ENCODE data around the gene SLC22A3. TPM values are rescaled to one million over a fixed set of nuclear protein-coding genes. Genes with fewer than 3 reads are reported as not detected.

SLC22A3 gene
- total RNA-seq, 4 donors from 2014 or later = 16.1 to 39.2 (median 28.1) TPM

GRCh38 chr6:160333841-160334240, 14.3 kb upstream of the SLC22A3 start:
- Histone ChIP-seq H3K4me3 (no peak overlapping the region), H3K27ac (no peak overlapping the region), H3K27me3 (no peaks in the 10 kb centered on the region), H3K4me1 (no peaks in the 10 kb centered on the region), H3K36me3 (no peaks in the 10 kb centered on the region), H3K9me3 (no peaks in the 10 kb centered on the region)
- intact Hi-C loops (cut with DNase I; ENCODE audit: low total_unique reads) = no loop called here
- TF ChIP-seq CTCF (IDR thresholded peaks at IDR 0.05) (no peak), POLR2A (IDR thresholded peaks at IDR 0.05) (no peak)
- DNase-seq = no peak

GRCh38 chr6:160336200-160336599, 12.0 kb upstream of the SLC22A3 start:
- H3K4me3 ChIP-seq = no peak overlapping the region

GRCh38 chr6:160337301-160337700, 10.9 kb upstream of the SLC22A3 start:
- DNase-seq = no peak
- intact Hi-C loops (cut with DNase I; ENCODE audit: low total_unique reads) = no loop called here

More at GRCh38 chr6:160336200-160336599, 12.0 kb upstream of the SLC22A3 start:
- intact Hi-C loops (cut with DNase I; ENCODE audit: low total_unique reads) = no loop called here
- H3K27ac ChIP-seq = no peak overlapping the region
- H3K4me1 ChIP-seq = no peaks in the 10 kb centered on the region
- H3K9me3 ChIP-seq = no peaks in the 10 kb centered on the region
- H3K27me3 ChIP-seq = no peaks in the 10 kb centered on the region
- DNase-seq = no peak
- TF ChIP-seq CTCF (IDR thresholded peaks at IDR 0.05) (no peak), POLR2A (IDR thresholded peaks at IDR 0.05) (no peak)
- H3K36me3 ChIP-seq = no peaks in the 10 kb centered on the region

GRCh38 chr6:160337991-160338390, 10.2 kb upstream of the SLC22A3 start:
- no peaks in the 10 kb centered on the region for H3K36me3 ChIP-seq
- no peaks in the 10 kb centered on the region for H3K9me3 ChIP-seq
- intact Hi-C loops (cut with DNase I; ENCODE audit: low total_unique reads) = no loop called here
- no peak overlapping the region for H3K4me3 ChIP-seq
- DNase-seq = no peak
- H3K4me1 ChIP-seq = no peaks in the 10 kb centered on the region
- H3K27ac ChIP-seq = no peak overlapping the region
- TF ChIP-seq CTCF (IDR thresholded peaks at IDR 0.05) (no peak), POLR2A (IDR thresholded peaks at IDR 0.05) (no peak)
- H3K27me3 ChIP-seq = no peaks in the 10 kb centered on the region

More at GRCh38 chr6:160337301-160337700, 10.9 kb upstream of the SLC22A3 start:
- H3K9me3 ChIP-seq = no peaks in the 10 kb centered on the region
- H3K36me3 ChIP-seq = no peaks in the 10 kb centered on the region
- TF ChIP-seq CTCF (IDR thresholded peaks at IDR 0.05) (no peak), POLR2A (IDR thresholded peaks at IDR 0.05) (no peak)
- H3K27me3 ChIP-seq = no peaks in the 10 kb centered on the region
- no peak overlapping the region for H3K4me3 ChIP-seq
- no peak overlapping the region for H3K27ac ChIP-seq
- no peaks in the 10 kb centered on the region for H3K4me1 ChIP-seq

DNA sequence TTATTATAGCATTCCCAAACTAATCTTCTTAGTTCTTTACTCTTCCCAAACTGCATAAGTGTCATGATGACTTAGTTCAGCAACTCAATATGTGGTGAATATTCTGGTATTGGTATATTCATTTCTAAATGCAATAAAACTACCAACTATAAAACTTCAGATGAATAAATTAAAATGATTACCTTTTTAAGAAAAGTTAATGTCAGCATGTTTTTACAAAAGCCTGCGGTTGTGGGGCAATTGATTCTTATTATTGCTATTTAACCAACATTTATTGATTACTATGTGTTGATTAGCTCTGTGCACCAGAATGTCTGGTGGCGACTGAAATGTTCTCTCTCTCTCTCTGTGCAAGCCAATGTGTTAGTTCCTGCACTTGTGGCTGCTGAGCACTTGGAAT, 5.0 kb upstream of the SLC22A3 start:
- TF ChIP-seq POLR2A (IDR thresholded peaks at IDR 0.05) (no peak), CTCF (IDR thresholded peaks at IDR 0.05) (no peak)
- no peaks in the 10 kb centered on the region for H3K9me3 ChIP-seq
- intact Hi-C loops (cut with DNase I; ENCODE audit: low total_unique reads) = no loop called here

More for the DNA sequence above, 5.0 kb upstream of the SLC22A3 start:
- no peaks in the 10 kb centered on the region for H3K27me3 ChIP-seq
- H3K4me3 ChIP-seq = no peak overlapping the region
- no peaks in the 10 kb centered on the region for H3K4me1 ChIP-seq
- no peak overlapping the region for H3K27ac ChIP-seq
- DNase-seq = no peak
- H3K36me3 ChIP-seq = no peaks in the 10 kb centered on the region

All from uterus (tissue), 4 donors.